ENCODE results near the gene MPZL1.

Gene MPZL1

GRCh38 chr1:167720965-167721616, 691 bp upstream of the MPZL1 start:
- peak overlapping the region; percentile 55 for H3K4me3 ChIP-seq (ENCODE audit: low read depth, low read length)
- TF ChIP-seq CTCF (IDR thresholded peaks at IDR 0.05; ENCODE audit: low read depth, low read length), result no peak
- DNase-seq, result peak; percentile 20
- H3K9me3 ChIP-seq (ENCODE audit: severe bottlenecking), result no peaks in the 10 kb centered on the region
- H3K27me3 ChIP-seq (ENCODE audit: insufficient read depth, low read depth, severe bottlenecking), result no peaks in the 10 kb centered on the region
- no peak overlapping the region; the same call in 1 of the 2 replicates for H3K27ac ChIP-seq
- no peaks in the 10 kb centered on the region for H3K36me3 ChIP-seq

- DNase-seq, result peak; percentile 31
- H3K36me3 ChIP-seq, result no peaks in the 10 kb centered on the region
- no peaks in the 10 kb centered on the region for H3K9me3 ChIP-seq (ENCODE audit: severe bottlenecking)
- TF ChIP-seq CTCF (IDR thresholded peaks at IDR 0.05; ENCODE audit: low read depth, low read length), result no peak
- H3K27ac ChIP-seq, result peak overlapping the region; percentile 66
- peak overlapping the region; percentile 55 for H3K4me3 ChIP-seq (ENCODE audit: low read depth, low read length)
- H3K27me3 ChIP-seq (ENCODE audit: insufficient read depth, low read depth, severe bottlenecking), result no peaks in the 10 kb centered on the region
These were observed 529 bp downstream of the MPZL1 start for GRCh38 chr1:167722152-167722869.

GRCh38 chr1:167722870-167723251, 1.1 kb downstream of the MPZL1 start:
- peak overlapping the region; percentile 66; the same call in 1 of the 2 replicates for H3K27ac ChIP-seq

GRCh38 chr1:167723707-167724323, 2.0 kb downstream of the MPZL1 start:
- Histone ChIP-seq H3K4me3 (ENCODE audit: low read depth, low read length) (no peak overlapping the region), H3K27ac (no peak overlapping the region), H3K36me3 (no peaks in the 10 kb centered on the region), H3K27me3 (ENCODE audit: insufficient read depth, low read depth, severe bottlenecking) (no peaks in the 10 kb centered on the region), H3K9me3 (ENCODE audit: severe bottlenecking) (no peaks in the 10 kb centered on the region)
- no peak for TF ChIP-seq CTCF (IDR thresholded peaks at IDR 0.05; ENCODE audit: low read depth, low read length)
- DNase-seq, result no peak

More at GRCh38 chr1:167722870-167723251, 1.1 kb downstream of the MPZL1 start:
- Histone ChIP-seq H3K36me3 (no peaks in the 10 kb centered on the region), H3K27me3 (ENCODE audit: insufficient read depth, low read depth, severe bottlenecking) (no peaks in the 10 kb centered on the region), H3K9me3 (ENCODE audit: severe bottlenecking) (no peaks in the 10 kb centered on the region), H3K4me3 (ENCODE audit: low read depth, low read length) (peak overlapping the region; percentile 55)
- TF ChIP-seq CTCF (IDR thresholded peaks at IDR 0.05; ENCODE audit: low read depth, low read length), result no peak
- DNase-seq, result no peak

GRCh38 chr1:167726008-167726407, 4.2 kb downstream of the MPZL1 start:
- Histone ChIP-seq H3K27me3 (ENCODE audit: insufficient read depth, low read depth, severe bottlenecking) (no peaks in the 10 kb centered on the region), H3K36me3 (no peaks in the 10 kb centered on the region), H3K4me3 (ENCODE audit: low read depth, low read length) (no peak overlapping the region), H3K9me3 (ENCODE audit: severe bottlenecking) (no peaks in the 10 kb centered on the region), H3K27ac (no peak overlapping the region)
- no peak for TF ChIP-seq CTCF (IDR thresholded peaks at IDR 0.05; ENCODE audit: low read depth, low read length)
- DNase-seq, result no peak
